Stimulated activated CD4-positive, alpha-beta T cell treated with anti-CD3 and anti-CD28 coated beads, Interleukin-15, amount 100 ng/mL, for 1 hour (primary cell): ENCODE measurements around the gene CYBC1.

Source experiments
- DNase-seq, 2 donors: peaks; one replicate each; pipeline ENCODE4 v3.0.0-alpha.2; 2020; ENCODE audit warnings: low read depth in 1 of 2, low spot score in 1 of 2

Gene CYBC1

DNA sequence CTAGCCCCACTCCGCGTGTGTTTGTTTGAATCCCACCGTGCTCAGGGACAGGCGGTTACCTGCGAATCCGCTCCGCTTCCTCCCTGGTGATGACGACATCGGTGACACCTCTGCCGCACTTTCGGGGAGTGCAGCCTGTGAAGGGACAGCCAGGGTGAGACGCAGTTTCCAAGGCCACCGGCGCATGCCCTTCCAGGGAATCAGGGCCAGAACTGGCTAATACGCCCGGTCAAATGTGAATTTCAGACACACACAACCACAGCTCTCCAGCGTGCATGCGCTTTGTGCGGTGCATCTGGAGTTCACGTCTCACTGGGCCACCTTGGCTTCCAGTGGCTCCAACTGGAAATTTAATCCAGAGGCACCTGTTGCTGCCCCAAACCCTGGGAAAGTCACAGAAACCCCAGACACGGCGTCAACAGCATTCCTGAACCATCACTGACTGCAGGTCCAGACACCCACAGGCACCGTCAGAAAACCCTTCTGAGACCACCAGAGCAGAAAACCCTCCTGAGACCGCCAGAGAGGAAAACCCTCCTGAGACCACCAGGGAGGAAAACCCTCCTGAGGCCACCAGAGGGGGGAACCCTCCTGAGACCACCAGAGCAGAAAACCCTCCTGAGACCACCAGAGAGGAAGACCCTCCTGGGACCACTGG, 39.0 kb downstream of the CYBC1 start:
- DNase-seq: no peak

DNA sequence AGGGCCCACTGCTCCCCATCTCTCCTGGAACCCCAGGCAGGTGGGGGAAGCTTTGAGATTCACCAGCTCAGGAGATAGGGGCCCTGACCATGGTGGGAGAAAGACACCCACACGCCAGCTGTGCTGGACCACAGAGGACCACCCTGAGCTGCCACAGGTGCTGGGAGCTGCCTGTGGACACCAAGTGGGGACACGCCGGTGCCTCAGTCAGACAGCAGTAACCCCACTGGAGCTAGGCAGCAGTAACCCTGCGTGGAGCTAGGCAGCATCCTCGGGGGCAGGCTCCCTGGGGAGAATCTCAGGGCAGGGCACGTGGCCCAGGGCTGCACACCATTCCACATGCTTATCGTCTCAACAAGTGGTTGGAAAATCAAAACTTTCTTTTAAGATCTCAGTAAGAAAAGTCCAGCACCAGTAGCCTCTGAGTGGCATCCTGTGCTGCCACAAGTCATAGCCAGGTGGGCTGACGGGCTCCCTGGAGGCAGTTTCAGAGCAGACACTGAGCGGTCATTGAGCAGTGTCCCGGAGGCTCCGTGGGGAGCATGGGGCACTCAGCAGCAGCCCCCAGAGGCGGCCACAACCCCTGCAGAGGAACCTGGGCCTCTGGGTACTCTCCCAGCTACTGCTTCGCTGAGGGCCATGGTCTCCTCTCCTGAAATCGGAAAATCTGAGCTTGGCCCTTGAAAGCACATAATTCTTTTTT, 40.4 kb downstream of the CYBC1 start:
- no peak for DNase-seq

DNA sequence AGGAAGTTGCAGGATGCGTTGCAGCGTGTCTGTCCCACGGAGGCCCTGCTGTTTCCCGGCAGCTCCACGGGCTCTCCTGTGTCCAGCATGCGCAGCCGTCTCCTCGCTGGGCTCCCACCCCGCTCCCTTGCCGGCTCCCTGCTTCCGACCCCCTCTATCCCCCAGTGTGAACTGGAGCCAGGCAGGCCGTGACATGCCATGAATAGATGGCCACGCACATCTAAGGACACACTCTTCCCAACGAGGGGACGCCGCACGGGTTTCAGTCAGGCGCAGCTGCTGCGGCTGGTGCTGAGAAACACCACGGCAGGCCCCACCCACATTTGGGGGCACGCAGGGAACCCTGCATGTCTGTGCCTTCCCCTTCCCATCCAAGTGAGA, 41.6 kb downstream of the CYBC1 start:
- no peak for DNase-seq

DNA sequence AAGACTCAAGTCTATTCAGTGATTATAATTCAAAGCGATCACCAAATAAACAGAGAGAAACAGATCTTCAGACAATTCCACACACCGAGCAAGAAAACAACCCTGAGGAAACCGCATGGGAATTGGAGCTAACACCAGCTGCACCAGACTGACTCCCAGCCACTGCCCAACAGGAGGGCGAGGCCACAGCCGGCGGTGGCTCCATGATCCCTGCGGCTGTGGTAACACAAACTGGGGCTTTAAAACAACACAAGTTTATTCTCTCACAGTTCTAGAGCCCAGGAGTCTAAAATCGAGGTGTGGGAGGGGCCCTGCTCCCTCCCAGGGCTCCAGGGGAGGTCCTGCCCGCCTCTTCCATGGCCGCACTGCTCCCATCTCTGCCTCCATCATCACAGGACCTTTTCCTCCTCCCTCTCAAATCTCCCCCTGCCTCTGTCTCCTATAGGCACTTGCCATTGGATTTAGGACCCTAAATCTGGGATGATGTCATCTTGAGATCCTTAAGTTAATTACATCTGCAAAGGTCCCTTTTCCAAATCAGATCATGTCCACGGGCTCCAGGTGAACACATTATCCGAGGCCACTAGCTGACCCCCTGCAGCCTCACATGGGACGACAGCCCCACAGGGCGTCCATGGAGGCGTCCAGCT, 42.1 kb downstream of the CYBC1 start:
- no peak for DNase-seq

DNA sequence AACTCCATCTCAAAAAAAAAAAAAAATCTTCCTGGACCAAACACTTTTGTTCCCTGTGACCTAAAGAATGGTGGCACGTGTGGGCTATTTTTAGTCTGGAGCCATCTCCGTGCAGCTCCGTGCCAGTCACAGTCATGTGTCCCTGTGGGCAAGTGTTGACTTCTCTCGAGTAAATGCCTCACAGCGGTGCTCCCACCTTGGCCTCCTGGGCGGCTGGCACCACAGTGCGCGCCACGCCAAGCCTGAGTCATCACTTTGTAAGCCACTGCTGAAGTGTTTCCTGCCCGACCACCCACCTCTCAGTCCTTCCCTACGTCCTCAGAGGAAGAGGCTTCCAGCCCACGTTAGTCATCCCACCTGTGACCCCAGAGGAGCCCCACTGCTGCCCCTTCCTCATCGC, 43.3 kb downstream of the CYBC1 start:
- no peak for DNase-seq

DNA sequence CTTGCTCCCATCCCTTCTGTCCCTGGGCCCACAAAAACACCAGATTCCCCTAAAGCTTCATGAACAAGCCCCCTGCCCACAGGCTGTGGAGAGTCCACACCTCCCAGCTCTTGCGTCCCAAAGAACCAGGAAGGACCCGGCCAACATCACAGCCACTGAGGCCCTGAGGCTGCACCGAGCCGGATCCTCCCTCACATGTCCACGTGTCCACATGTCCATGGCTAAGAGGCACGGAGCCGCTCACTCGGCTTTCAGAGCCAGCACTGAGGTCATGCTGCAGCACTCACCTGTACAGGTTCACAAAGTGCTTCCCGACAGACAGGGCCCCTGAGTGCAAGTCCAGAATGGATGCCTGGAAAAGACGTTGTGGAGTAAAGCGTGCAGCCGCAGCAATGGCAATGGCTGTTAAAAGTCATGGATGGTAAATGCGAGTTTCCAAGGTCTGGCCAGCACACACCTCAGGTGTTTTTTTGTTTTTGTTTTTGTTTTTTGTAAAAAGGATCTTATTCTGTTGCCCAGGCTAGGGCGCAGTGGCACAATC, 44.4 kb downstream of the CYBC1 start:
- DNase-seq: no peak

DNA sequence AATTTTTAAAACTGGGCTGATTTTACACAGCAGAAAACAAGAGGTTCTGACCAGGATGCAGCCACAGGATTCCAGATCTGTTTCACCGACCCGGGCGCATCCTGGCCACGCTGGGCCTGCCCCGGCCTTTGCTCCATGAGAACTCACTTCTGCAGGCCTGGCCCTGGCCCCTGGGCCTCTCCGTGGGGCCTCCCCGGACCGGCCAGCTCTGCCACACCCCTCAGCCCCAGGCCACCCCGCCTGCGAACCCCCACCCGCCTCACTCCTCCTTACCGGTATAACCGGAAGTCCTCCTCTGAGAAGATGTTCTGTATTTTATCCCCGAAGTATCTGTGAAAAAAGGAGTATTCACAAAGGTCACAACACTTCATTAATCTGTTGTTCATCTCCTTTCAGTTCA, 45.5 kb downstream of the CYBC1 start:
- no peak for DNase-seq

DNA sequence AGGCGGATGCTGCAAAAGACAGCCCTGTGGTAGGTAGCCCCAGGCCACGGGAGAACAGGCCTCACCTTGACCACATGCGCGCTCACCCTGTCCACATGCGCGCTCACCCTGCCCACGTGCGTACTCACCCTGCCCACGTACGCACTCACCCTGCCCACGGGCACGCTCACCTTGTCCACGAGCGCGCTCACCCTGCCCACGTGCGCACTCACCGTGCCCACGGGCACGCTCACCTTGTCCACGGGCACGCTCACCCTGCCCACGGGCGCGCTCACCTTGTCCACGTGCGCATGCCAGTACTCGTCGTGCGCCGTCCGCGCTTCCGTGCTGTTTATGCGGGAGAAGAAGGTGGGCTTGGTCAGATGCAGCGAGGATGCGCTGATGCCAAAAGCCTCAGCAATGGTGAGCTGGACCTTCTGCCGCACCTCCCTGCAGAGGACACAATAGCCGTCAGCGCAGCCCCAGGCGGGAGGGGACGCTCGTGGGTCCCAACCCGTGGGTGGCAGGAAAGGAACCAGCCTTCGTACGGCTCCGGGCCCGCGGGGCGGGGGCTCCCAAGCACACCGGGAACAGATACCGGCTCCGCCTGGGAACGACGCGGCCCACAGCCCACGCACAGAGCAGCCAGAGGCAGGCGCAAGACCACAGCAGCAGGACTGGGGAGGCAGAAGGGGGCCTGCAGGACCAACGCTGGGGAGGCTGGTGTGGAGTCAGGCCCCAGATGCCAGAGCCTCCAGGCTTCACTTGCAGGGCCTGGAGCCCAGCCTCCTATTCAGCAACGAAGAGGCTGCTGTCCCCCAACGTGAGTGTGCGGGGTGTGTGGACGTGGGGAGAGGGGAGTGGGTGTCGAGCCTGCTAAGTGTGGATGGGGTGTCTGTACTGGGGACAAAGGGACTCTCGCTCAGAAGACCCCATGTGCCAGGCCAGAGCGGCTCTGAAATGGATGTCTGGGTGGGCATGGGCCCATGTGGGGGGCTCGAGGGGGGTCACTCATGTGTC, 46.6 kb downstream of the CYBC1 start:
- no peak for DNase-seq

DNA sequence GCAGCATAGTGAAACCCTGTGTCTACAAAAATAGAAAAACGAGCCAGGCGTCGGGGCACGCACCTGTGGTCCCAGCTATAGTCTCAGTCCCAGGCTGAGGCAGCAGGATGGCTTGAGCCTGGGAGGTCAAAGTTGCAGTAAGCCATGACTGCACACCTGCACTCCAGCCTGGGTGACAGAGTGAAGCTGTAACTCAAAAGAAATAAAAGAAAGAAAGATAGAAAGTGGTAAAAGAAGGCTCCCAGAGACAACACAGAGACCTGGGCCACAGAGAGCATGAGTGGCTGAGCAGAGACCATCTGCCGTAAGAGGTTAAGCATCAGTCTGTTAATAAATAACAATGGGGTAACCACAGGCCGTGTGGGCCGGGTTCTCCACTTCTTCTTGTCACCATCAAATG, 47.7 kb downstream of the CYBC1 start:
- DNase-seq: no peak

DNA sequence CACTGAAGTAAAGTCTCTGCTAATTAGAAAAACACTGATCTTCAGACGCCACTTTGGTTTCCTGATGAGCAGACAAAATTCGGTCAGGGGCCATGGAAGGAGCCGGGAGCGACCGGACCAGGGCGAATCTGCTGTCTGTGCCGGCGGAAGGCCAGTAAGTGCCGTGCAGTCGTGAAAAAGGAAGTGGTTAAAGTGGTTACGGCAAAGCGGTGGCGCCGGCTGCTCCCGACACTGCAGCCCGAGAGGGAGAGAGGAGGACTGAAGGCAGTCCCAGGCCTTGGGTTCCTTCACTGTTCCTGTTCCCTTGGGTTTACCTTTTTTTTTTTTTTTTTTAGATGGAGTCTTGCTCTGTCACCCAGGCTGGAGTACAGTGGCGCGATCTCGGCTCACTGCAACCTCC, 49.7 kb downstream of the CYBC1 start:
- peak; percentile 10 to 13 for DNase-seq

DNA sequence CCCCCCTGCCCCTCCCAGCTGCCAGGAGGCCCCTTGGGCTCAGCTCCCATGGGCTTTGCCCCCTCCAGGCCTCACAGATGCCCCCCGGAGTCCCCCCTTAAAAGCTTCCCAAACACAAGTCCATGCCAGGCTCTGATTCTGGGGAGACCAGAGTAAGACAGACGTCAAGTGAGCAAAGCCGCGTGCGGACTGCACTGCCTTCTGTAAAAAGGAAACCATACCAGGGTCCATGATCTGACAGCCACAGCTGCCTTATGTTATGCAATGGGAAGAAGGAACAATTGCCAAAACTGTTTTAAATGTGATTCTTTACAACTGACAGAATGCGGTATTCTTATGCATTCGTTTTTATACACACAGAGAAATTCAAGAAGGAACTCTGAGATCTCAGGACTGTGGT, 50.3 kb downstream of the CYBC1 start:
- no peak for DNase-seq

DNA sequence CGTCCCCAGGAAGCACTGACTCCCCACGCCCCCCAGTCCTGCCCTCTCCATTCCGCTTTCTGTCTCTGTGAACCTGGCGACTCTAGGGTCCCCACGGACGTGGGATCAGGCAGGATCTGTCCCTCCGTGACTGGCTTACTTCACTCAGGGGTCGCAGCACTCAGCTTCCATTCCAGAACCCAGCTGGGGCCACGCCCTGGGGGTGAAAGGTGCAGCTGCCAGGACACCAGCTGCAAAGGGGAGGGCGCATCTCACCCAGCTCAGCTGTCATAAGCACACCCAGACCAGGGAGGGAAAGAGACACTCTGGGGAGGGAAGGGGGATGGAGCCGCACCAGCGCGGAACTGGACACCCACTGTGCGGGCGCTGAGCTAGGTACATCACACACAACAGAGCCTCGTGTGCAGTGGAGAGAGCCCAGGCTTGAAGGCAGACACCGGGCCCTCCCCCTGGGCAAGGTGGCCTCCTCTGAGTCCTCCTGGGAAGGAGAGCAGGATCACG, 50.9 kb downstream of the CYBC1 start:
- DNase-seq: no peak

DNA sequence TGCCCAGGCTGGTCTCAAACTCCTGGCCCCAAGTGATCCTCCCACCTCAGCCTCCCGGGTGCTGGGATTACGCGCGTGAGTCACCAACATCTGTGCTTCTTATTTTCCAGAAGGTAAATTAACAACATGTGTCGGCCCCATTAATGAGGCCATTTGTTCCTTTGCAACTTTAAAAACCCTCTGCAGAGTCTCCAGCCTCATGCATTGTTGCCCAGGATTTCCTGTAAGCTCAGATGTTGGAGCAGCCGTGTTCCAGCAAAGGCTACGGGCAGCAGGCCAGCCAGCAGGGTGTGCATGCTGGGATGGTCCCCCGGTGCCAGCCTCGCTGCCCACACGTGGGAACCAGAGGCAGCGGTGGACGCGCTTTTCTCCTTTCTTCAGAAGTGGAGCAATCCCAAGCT, 51.5 kb downstream of the CYBC1 start:
- DNase-seq: no peak

DNA sequence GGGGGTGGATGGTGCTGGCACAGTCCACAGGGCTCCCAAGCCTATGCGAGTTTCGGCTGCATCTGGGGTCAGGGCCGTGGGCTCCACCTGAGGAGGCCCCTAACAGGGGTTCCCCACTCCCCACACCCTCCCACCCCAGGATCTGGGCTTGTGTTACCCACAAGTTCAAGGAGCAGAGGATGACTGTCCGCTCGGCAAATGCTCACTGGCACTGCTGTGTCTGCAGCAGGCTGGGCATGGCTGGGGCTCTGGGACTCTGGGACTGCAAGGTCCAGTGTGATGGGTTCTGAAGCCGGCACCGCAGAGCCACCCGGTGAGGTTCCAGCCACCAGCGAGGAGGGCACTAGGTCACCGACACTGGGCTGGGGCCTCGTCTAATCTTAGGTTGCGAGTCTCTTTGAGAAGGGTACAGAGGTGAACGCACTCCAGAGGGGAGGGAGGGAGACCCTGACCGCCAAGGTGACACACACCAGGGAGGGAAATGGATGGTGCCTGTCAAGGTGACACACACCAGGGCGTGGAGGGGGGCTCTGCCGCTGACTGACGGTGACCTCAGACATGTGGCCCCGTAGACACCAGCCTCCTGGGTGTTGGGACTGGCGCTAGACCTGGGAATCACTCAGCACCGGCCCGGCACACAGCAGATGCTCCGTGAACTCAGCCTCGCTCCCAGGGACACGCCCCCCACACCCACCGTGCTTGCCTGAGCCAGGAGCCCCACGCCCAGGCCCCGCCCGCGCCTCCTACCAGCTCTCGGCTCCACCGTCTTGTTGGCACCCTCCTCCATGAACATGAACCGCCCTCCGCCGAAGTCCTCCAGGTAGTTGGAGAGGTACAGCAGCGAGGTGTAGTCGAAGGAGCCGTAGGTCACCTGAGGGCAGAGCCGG, 52.9 kb downstream of the CYBC1 start:
- DNase-seq: no peak

DNA sequence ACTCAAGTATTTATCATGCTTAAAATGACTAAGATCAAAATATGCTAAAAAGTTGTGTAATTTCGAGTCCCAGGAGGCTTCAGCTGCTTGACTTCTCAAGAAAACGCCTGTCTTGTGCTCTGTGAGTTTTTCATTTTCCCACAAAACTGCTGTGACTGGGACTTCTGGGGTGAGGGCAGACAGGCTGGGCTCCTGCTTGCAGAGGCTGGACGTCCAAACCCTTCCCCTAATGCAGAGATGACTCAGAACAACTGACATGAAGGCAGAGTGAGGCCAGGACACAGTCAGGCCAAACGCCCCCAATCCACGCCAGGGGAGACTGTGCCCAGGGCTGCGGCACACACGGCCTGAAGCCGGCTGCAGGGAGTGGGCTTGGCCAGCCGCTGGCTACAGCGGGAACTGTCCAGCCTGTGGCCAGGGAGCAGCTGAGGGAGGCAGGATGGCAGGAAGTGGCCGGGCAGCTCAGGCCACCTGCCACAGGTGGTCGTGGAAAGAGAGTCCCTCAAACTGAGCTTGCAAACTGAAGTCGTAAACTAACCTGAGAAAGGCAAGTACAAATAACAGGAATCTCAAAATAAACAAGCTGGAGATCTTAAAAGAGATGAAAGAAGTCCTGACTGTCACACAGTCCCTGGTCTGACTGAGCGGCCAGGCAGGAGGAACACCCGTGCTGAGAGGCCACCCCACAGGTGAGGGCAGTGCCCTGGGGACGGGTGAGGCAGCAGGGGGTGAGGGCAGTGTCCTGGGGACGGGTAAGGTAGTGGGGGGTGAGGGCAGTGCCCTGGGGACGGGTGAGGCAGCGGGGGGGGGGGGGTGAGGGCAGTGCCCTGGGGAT, 53.7 kb downstream of the CYBC1 start:
- no peak for DNase-seq

DNA sequence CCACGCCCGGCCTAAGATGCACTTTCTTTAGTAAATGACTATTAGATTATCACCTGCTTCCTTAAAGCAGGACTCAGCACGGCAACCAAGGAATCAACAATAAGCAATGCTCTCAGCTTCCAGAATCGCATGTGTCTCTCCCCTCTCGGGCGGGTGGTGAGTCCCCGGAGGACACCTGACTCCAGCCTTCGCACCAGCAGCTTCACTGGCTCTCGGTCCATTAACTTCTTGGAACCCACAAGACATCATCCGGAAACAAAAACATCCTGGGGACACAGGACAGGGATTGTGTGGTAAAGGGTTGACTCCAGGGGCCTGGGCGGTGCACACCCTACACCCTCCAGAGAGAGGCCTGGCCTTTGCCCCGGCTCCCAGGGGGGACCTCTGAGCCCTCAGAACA, 56.3 kb downstream of the CYBC1 start:
- no peak for DNase-seq

DNA sequence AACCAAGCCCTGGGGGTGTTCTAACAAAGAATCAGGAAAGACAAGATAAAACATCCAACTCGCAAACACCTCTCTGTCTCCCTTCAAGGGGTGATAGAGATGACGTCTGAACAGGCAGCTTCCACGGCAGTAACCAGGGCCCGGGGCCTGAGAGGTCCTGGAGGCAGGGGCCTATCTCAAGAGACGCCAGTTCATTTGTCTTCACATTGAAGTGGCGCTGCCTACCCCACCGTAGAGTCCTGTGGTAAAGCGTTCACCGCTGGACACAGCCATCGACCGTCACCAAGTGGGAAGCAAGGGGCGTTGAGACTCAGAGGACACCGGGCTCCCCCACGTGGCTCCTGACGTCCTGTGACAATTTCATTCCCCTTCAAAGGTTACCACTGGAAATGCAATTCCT, 57.6 kb downstream of the CYBC1 start:
- DNase-seq: no peak
